RCC 7860 (cell line): ENCODE measurements around the gene CMBL.

Experiments used
- DNase-seq: peaks from one replicate; pipeline ENCODE4 v3.0.0-alpha.2; 2015; ENCODE audit warnings: low spot score
- FAIRE-seq: peaks from 2 replicates; lab custom pipeline; 2012; peaks lifted over from hg19 to GRCh38; lab: Jason Lieb, UNC

The CMBL gene

GRCh38 chr5:10334831-10335230 lies 27.1 kb upstream of the CMBL start:
- FAIRE-seq (no peak), DNase-seq (no peak)

- DNase-seq (no peak), FAIRE-seq (no peak)
These were observed 25.7 kb upstream of the CMBL start for GRCh38 chr5:10333154-10334006.

- no peak for FAIRE-seq
- no peak for DNase-seq
These were observed 24.6 kb upstream of the CMBL start for GRCh38 chr5:10332301-10332700.

- DNase-seq (no peak), FAIRE-seq (no peak)
These were observed 23.7 kb upstream of the CMBL start for GRCh38 chr5:10331341-10331796.

GRCh38 chr5:10330511-10331230 lies 23.0 kb upstream of the CMBL start:
- DNase-seq = no peak

GRCh38 chr5:10329820-10330481 lies 22.2 kb upstream of the CMBL start:
- DNase-seq (no peak), FAIRE-seq (no peak)

More at GRCh38 chr5:10330511-10331230, 23.0 kb upstream of the CMBL start:
- no peak for FAIRE-seq

GRCh38 chr5:10329446-10329819 lies 21.7 kb upstream of the CMBL start:
- DNase-seq (no peak), FAIRE-seq (no peak)

- FAIRE-seq = no peak
- no peak for DNase-seq
These were observed 20.6 kb upstream of the CMBL start for GRCh38 chr5:10328323-10328722.

GRCh38 chr5:10324518-10325370 lies 17.0 kb upstream of the CMBL start:
- no peak for DNase-seq
- FAIRE-seq = no peak

- no peak for DNase-seq
These were observed 16.1 kb upstream of the CMBL start for GRCh38 chr5:10323588-10324488.

GRCh38 chr5:10321882-10322281 lies 14.2 kb upstream of the CMBL start:
- FAIRE-seq (no peak), DNase-seq (no peak)

More at GRCh38 chr5:10323588-10324488, 16.1 kb upstream of the CMBL start:
- no peak for FAIRE-seq

- DNase-seq = no peak
- no peak for FAIRE-seq
These were observed 13.1 kb upstream of the CMBL start for GRCh38 chr5:10320793-10321192.

GRCh38 chr5:10319202-10319851 lies 11.6 kb upstream of the CMBL start:
- no peak for DNase-seq
- no peak for FAIRE-seq

- FAIRE-seq = no peak
These were observed 10.4 kb upstream of the CMBL start for GRCh38 chr5:10317825-10318682.

GRCh38 chr5:10315824-10316509 lies 8.3 kb upstream of the CMBL start:
- DNase-seq = no peak
- FAIRE-seq = no peak

More at GRCh38 chr5:10317825-10318682, 10.4 kb upstream of the CMBL start:
- DNase-seq = peak; percentile 22

- no peak for FAIRE-seq
- DNase-seq = no peak
These were observed 7.5 kb upstream of the CMBL start for GRCh38 chr5:10315201-10315600.

- FAIRE-seq = no peak
These were observed 4.1 kb upstream of the CMBL start for GRCh38 chr5:10311595-10312425.

More at GRCh38 chr5:10311595-10312425, 4.1 kb upstream of the CMBL start:
- no peak for DNase-seq
